ENCODE measurements around the gene MYEOV.

Gene MYEOV

DNA sequence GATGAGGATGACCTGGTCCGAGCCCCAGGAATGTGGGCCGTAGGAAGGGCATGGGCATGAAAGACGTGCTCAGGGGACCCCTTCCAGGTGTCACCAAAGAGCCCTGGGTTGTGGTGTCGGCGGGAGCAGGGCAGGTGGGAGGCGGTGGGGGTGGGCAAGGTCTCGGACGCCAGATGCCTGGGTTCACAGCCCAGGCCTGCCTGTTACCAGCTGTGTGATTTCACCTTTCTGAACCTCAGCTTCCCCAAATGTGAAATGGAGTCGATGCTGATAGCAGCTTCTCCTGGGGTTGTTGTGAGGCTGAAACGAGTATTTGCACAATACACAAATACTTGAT lies 42.9 kb upstream of the MYEOV start:
- DNase-seq (ENCODE audit: low read depth) = no peak
- no peak overlapping the region for H3K4me3 ChIP-seq (ENCODE audit: low read length)
- TF ChIP-seq, protein P1, sequence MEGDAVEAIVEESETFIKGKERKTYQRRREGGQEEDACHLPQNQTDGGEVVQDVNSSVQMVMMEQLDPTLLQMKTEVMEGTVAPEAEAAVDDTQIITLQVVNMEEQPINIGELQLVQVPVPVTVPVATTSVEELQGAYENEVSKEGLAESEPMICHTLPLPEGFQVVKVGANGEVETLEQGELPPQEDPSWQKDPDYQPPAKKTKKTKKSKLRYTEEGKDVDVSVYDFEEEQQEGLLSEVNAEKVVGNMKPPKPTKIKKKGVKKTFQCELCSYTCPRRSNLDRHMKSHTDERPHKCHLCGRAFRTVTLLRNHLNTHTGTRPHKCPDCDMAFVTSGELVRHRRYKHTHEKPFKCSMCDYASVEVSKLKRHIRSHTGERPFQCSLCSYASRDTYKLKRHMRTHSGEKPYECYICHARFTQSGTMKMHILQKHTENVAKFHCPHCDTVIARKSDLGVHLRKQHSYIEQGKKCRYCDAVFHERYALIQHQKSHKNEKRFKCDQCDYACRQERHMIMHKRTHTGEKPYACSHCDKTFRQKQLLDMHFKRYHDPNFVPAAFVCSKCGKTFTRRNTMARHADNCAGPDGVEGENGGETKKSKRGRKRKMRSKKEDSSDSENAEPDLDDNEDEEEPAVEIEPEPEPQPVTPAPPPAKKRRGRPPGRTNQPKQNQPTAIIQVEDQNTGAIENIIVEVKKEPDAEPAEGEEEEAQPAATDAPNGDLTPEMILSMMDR (IDR thresholded peaks at IDR 0.05; ENCODE audit: insufficient read depth, low read depth, low read length, missing control alignments) = no peak

DNA sequence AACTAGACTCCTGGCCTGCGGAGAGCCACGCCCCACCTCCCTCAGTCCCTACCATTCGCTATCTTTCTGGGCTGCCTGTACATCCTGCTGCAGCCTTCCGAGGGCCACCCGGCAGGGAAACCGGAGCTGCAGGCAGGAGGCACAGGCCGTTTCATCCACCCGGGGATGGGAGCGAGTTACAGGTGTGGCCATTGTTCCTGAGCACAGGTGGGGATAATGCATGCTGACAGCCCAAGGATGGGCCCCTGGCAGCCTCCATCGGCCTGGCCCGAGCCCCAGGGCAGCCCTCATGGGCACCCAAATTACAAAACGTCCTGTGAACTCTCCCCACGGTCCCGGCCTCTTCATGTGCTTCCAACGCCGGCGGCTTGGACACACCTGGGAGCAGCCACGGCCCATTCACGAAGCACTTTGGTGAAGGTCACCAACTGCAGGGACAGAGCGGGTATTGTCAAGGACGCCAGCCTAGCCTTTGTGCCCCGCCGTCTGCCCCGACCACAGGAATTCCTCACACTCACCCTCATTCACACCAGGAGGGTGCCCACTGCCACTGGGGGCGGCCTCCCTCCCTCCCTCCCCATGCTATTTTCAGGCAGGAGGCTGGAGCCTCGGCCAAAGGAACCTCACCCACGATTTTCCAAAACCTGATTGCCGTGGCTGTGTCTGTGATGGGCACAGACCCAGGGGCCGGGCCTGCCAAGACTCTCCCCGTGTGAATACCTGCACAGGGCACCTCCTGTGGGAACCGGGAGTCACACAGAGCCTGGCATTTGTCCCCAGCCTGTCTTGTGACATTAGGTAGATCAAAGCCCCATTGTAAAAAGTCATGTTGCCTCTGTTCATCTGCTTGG lies 42.1 kb upstream of the MYEOV start:
- no peak for DNase-seq (ENCODE audit: low read depth)
- no peak overlapping the region for H3K4me3 ChIP-seq (ENCODE audit: low read length)
- TF ChIP-seq, protein P1 (IDR thresholded peaks at IDR 0.05; ENCODE audit: insufficient read depth, low read depth, low read length, missing control alignments) = no peak

DNA sequence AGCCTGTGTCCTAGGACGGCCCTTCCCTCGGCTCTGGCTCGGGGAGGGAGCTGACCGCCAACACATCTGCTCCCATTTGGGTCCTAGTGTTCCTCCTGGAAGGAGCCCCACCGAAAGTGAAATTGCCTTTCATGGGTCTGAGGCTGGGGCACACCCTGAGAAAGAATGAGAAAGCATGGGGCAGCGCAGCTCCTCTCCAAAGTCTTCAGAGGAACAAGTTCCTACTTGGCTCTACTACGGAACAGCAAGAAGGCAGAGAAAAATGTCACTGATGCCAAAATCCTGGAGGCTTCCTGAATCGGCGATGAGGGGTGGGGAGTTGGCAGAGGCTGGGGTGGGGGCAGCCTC lies 41.5 kb upstream of the MYEOV start:
- TF ChIP-seq, protein P1 (IDR thresholded peaks at IDR 0.05; ENCODE audit: insufficient read depth, low read depth, low read length, missing control alignments) = no peak
- DNase-seq (ENCODE audit: low read depth) = peak; percentile 15
- H3K4me3 ChIP-seq (ENCODE audit: low read length) = no peak overlapping the region

DNA sequence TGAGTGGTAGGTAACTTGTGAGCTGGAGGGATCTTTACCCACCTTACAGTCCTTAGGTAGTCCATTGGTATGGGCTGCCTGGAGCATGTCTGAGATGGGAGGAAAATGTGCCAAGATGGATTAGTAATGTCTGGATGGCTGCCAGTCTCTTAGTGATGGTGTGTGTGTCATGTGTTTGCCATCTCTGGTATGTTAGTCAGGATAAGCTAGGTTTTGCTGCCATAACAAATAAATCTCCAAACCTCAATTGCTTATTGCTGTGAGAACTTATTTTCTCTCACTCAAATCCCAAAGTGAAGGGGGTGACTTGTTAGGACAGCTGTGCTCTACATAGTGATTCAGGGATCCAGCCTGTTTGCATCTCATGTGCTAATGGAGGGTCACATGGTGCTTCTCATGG lies 40.9 kb upstream of the MYEOV start:
- TF ChIP-seq, protein P1 (IDR thresholded peaks at IDR 0.05; ENCODE audit: insufficient read depth, low read depth, low read length, missing control alignments) = no peak
- H3K4me3 ChIP-seq (ENCODE audit: low read length) = no peak overlapping the region
- DNase-seq (ENCODE audit: low read depth) = peak; percentile 80

DNA sequence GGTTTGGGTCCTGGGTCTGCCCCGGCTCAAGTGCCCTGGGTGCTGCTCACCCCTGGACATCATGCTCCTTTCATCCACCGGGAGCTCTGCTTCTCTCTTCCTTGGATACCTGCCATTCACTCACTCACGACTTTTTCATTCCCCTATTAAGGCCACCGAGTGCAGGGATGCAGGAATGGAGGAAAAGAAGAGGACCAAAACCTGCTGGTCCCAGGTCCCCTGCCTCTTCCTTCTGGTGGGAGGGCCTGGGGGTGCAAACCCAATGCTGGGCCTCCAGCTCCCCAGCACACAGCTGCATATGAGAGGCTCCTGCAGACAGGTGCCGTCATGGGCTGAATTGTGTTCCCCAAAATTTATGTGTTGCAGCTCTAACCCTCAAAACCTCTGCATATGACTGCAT lies 36.8 kb upstream of the MYEOV start:
- no peak overlapping the region for H3K4me3 ChIP-seq (ENCODE audit: low read length)
- no peak for DNase-seq (ENCODE audit: low read depth)
- TF ChIP-seq, protein P1 (IDR thresholded peaks at IDR 0.05; ENCODE audit: insufficient read depth, low read depth, low read length, missing control alignments) = no peak

DNA sequence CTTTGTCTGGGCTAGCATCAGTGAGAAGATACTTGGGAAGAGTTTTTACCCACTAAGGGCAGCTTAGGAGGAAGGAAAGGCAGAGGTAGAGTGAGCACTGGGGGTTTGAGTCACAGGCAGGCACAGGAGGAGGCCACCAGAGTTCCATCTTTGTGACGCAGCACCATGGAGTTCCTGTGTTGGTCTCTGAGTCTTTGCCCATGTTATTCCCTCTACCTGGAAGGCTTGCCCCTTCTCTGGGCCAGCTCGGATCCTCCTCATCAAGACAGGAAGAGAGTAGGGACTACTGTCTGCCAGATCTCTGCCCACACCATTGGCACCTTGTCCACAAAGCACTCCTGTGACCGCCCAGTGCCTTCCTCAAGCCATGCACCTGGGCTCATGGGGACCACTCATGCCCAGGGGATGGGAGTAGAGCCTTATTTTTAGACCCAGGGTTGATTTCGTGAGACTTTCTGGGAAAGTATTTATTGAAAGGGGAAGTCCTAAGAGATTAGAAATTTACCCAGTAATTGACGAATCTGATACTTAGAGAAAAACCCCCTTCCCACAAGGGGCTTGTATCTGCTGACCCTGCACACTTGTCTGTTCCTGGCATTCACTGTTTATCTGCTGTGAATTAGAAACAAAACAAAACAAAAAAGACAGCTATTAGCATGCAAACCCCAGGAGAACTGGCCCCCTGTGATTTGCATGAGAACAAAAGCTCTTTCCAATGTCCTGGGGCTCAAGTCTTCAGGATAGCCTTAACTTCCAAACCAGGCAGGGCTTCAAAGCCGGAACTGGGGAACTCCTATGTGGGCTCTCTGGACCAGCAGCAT lies 35.9 kb upstream of the MYEOV start:
- no peak for DNase-seq (ENCODE audit: low read depth)
- no peak overlapping the region for H3K4me3 ChIP-seq (ENCODE audit: low read length)
- TF ChIP-seq, protein P1 (IDR thresholded peaks at IDR 0.05; ENCODE audit: insufficient read depth, low read depth, low read length, missing control alignments) = no peak
